ENCODE results near the gene ELMO1. TPM values are rescaled to one million over a fixed set of nuclear protein-coding genes. Genes with fewer than 3 reads are reported as not detected.

ELMO1 gene
- total RNA-seq, 6 donors from 2014 or later, result 51.4 to 204 (median 73.7) TPM

DNA sequence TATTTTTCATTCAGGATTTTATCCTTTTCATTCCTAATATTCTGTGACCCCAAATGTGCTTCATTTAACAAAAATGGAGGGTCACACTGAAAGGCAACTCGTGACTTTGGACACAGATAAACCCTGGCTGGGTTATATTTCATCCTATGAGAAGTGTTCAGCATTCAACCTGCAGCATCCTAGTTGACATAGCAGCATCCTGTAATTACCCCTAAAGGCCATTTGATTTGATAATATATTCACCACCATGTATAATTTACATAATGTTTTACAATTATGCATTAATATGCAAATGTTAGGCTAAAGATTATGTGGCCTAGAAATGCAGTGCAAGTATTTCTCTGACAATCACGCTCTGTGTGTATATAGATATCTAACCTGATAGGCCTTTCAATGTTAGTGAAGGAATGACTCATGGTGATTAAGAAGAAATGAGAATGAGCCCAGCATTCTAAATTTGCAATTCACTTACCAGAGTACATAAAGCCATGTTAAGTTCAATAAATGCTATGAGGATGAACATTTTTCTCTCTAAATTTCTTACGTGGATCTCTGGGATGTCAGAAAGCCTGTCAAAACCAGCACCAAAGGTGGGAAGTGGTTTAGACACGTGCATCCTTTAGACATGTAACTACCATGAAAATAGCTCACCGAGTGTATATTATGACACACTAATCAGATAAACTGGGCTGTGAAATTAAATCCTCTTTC, 386.7 kb downstream of the ELMO1 start:
- Histone ChIP-seq H3K9me3 (no peaks in the 10 kb centered on the region), H3K27ac (no peak overlapping the region), H3K36me3 (no peaks in the 10 kb centered on the region), H3K27me3 (no peaks in the 10 kb centered on the region), H3K4me1 (no peaks in the 10 kb centered on the region), H3K4me3 (no peak overlapping the region)
- WGBS, 2 donors, result 79 to 85% methylated on average over 5 of the region's 5 CpGs
- TF ChIP-seq POLR2AphosphoS5 (IDR thresholded peaks at IDR 0.05), result no peak
- no peak for TF ChIP-seq POLR2A (IDR thresholded peaks at IDR 0.05)
- TF ChIP-seq, protein P1, sequence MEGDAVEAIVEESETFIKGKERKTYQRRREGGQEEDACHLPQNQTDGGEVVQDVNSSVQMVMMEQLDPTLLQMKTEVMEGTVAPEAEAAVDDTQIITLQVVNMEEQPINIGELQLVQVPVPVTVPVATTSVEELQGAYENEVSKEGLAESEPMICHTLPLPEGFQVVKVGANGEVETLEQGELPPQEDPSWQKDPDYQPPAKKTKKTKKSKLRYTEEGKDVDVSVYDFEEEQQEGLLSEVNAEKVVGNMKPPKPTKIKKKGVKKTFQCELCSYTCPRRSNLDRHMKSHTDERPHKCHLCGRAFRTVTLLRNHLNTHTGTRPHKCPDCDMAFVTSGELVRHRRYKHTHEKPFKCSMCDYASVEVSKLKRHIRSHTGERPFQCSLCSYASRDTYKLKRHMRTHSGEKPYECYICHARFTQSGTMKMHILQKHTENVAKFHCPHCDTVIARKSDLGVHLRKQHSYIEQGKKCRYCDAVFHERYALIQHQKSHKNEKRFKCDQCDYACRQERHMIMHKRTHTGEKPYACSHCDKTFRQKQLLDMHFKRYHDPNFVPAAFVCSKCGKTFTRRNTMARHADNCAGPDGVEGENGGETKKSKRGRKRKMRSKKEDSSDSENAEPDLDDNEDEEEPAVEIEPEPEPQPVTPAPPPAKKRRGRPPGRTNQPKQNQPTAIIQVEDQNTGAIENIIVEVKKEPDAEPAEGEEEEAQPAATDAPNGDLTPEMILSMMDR (IDR thresholded peaks at IDR 0.05), result no peak
- no peak for TF ChIP-seq EP300 (IDR thresholded peaks at IDR 0.05)
- ATAC-seq (ENCODE audit: low FRiP score in 2 of 2) (no peak), DNase-seq (no peak)

DNA sequence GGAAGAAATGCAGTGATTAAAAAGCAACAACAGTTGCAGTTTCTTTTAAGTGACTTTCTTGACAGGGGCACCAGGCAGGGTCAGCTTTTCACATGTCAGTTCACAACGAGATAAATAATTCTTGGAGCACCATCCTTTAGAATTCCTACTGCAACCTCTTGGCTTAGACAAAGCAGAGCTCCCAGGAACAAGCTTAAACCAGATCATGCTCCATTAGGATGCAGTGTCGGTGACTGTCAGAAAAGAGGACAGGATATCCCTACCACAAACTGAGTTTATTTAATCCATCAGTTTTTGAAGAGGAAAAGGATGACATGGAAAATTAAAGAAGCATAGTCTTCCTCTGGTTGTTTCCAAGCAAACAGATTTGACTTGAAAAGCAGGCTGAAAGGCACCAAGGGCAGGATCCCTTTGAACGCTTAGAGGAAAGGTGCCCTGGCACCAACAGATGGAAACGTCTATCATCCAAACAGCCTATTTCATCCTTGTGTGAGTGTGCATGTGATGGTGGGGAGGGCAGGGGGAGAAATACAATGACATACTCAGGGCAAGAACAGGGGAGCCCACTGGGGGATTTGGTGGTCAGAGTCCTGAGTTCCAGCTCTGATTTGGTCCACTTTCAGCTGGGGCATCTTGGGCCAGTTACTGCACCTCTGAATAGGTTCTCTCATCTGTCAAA, 392.3 kb downstream of the ELMO1 start:
- H3K9me3 ChIP-seq, result no peaks in the 10 kb centered on the region
- 65 to 67% methylated on average over 4 of the region's 4 CpGs for WGBS, 2 donors
- H3K4me3 ChIP-seq, result no peak overlapping the region
- ATAC-seq (ENCODE audit: low FRiP score in 2 of 2), result no peak
- no peak overlapping the region for H3K27ac ChIP-seq
- no peaks in the 10 kb centered on the region for H3K4me1 ChIP-seq
- TF ChIP-seq POLR2A (IDR thresholded peaks at IDR 0.05), result no peak
- TF ChIP-seq POLR2AphosphoS5 (IDR thresholded peaks at IDR 0.05), result no peak
- TF ChIP-seq EP300 (IDR thresholded peaks at IDR 0.05), result no peak
- TF ChIP-seq, protein P1 (IDR thresholded peaks at IDR 0.05), result no peak
- DNase-seq, result no peak
- no peaks in the 10 kb centered on the region for H3K36me3 ChIP-seq
- no peaks in the 10 kb centered on the region for H3K27me3 ChIP-seq

DNA sequence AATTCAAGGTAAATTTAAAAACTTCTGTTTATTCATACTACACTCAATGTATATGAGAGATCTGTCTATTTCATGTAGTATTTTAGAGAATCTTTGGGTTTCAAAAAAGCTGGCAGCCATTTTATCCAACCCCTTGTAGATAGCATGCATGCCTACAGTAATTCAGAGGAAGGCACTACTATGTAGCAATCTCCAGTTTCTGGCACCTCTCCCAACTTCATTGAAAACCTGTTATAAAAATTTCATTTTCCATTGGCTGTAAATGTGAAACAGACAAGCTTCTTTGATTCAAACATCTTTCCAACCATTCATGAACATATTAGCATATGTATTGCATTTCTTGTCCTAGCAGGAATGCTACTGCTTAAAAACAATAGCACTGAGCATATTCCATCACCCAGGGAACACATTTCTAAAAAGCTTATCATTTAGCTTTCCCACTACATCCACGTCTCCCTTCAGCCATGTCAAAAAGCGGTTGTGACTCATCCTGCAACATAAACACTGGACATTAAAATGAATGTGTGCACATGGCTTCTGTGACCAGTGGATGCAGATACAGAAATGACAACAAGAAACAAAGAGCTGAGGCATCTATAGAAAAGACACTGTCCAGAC, 393.9 kb downstream of the ELMO1 start:
- no peaks in the 10 kb centered on the region for H3K9me3 ChIP-seq
- H3K4me1 ChIP-seq, result no peaks in the 10 kb centered on the region
- WGBS, 2 donors, result 76 to 78% methylated on average over 2 of the region's 2 CpGs
- no peak for TF ChIP-seq POLR2A (IDR thresholded peaks at IDR 0.05)
- no peak for TF ChIP-seq POLR2AphosphoS5 (IDR thresholded peaks at IDR 0.05)
- TF ChIP-seq EP300 (IDR thresholded peaks at IDR 0.05), result no peak
- no peak overlapping the region for H3K4me3 ChIP-seq
- no peaks in the 10 kb centered on the region for H3K27me3 ChIP-seq
- DNase-seq, result no peak
- H3K36me3 ChIP-seq, result no peaks in the 10 kb centered on the region
- no peak overlapping the region for H3K27ac ChIP-seq
- ATAC-seq (ENCODE audit: low FRiP score in 2 of 2), result no peak

DNA sequence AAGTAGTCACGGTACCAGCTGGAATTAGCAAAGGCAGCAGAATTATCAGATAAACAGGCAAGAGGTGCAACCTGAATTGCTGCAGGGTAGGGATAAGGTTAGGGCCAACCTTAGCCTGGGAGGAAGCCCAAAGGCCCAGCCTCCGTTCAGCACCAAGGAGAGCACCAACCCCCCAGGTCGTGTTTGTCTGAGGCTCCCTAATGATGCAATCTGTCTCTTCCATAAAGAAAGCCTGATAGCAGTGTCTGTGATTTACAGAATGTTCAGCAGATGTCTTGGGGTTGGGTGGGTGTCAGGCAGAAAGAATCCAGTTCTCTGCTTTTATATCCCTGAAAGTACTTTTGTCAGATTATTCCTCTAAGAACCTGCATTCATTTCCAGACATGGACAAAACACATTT, 396.0 kb downstream of the ELMO1 start:
- Histone ChIP-seq H3K27me3 (no peaks in the 10 kb centered on the region), H3K4me1 (no peaks in the 10 kb centered on the region), H3K36me3 (no peaks in the 10 kb centered on the region), H3K27ac (no peak overlapping the region), H3K9me3 (no peaks in the 10 kb centered on the region), H3K4me3 (no peak overlapping the region)
- no peak for TF ChIP-seq POLR2AphosphoS5 (IDR thresholded peaks at IDR 0.05)
- TF ChIP-seq, protein P1 (IDR thresholded peaks at IDR 0.05), result no peak
- no peak for TF ChIP-seq POLR2A (IDR thresholded peaks at IDR 0.05)
- no peak for TF ChIP-seq EP300 (IDR thresholded peaks at IDR 0.05)
- ATAC-seq (ENCODE audit: low FRiP score in 2 of 2) (peak in 1 of 2 donors; percentile 34), DNase-seq (no peak)
- WGBS, 2 donors, result 45 to 92% methylated on average over 1 to 3 of the region's 3 CpGs

DNA sequence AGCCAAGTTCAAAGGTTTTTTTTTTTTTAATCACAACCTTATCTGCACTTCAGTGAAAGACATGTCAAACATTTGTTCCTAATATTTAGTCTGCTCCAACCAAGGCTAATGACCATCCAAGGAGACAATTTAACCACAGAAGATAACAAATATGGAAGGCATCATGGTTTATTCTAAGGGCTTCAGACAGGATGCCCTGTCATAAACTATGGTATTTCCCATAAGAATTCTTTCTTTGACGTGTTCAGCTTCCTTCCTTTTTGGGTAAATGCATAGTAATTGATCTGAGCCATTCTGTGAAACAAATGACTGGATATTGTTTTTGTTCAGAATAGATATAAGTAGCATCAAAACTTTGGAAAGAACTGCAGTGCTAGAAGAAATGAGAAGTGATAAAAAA, 397.9 kb downstream of the ELMO1 start:
- ATAC-seq (ENCODE audit: low FRiP score in 2 of 2) (no peak), DNase-seq (no peak)
- TF ChIP-seq POLR2AphosphoS5 (IDR thresholded peaks at IDR 0.05), result no peak
- Histone ChIP-seq H3K4me1 (peaks cover 0 to 1% (median under 1%) of the 10 kb centered on the region in 4 donors), H3K27me3 (no peaks in the 10 kb centered on the region), H3K4me3 (no peak overlapping the region), H3K9me3 (no peaks in the 10 kb centered on the region), H3K27ac (no peak overlapping the region), H3K36me3 (no peaks in the 10 kb centered on the region)
- 25 to 61% methylated on average over 1 of the region's 1 CpG for WGBS, 2 donors
